ENCODE measurements around the gene AUTS2.

The AUTS2 gene

GRCh38 chr7:70720191-70720873, 1122.1 kb downstream of the AUTS2 start:
- no peak for DNase-seq

- DNase-seq, result no peak
These were observed 1123.2 kb downstream of the AUTS2 start for GRCh38 chr7:70721500-70721899.

- DNase-seq, result no peak
These were observed 1125.1 kb downstream of the AUTS2 start for GRCh38 chr7:70723339-70723738.

GRCh38 chr7:70725448-70725847, 1127.2 kb downstream of the AUTS2 start:
- no peak for DNase-seq

GRCh38 chr7:70726294-70726693, 1128.0 kb downstream of the AUTS2 start:
- no peak for DNase-seq

- DNase-seq, result peak in 1 of 2 experiments; percentile 37
These were observed 1128.7 kb downstream of the AUTS2 start for GRCh38 chr7:70726951-70727378.

GRCh38 chr7:70727861-70728260, 1129.6 kb downstream of the AUTS2 start:
- DNase-seq, result no peak

- peak; percentile 22 to 67 for DNase-seq
These were observed 1130.7 kb downstream of the AUTS2 start for GRCh38 chr7:70728872-70729552.

- DNase-seq, result peak; percentile 17 to 23
These were observed 1131.4 kb downstream of the AUTS2 start for GRCh38 chr7:70729553-70730157.

GRCh38 chr7:70730451-70731110, 1132.3 kb downstream of the AUTS2 start:
- DNase-seq, result no peak

- no peak for DNase-seq
These were observed 1134.8 kb downstream of the AUTS2 start for GRCh38 chr7:70733090-70733489.

GRCh38 chr7:70734411-70734810, 1136.1 kb downstream of the AUTS2 start:
- DNase-seq, result no peak

- no peak for DNase-seq
These were observed 1137.0 kb downstream of the AUTS2 start for GRCh38 chr7:70735313-70735712.

GRCh38 chr7:70736715-70737460, 1138.6 kb downstream of the AUTS2 start:
- no peak for DNase-seq

- DNase-seq, result no peak
These were observed 1140.0 kb downstream of the AUTS2 start for GRCh38 chr7:70738151-70738885.

GRCh38 chr7:70739646-70740210, 1141.5 kb downstream of the AUTS2 start:
- DNase-seq, result no peak

- no peak for DNase-seq
These were observed 1143.4 kb downstream of the AUTS2 start for GRCh38 chr7:70741666-70742065.

- DNase-seq, result no peak
These were observed 1145.5 kb downstream of the AUTS2 start for GRCh38 chr7:70743531-70744325.

- no peak for DNase-seq
These were observed 1146.2 kb downstream of the AUTS2 start for GRCh38 chr7:70744492-70744891.

- DNase-seq, result no peak
These were observed 1151.6 kb downstream of the AUTS2 start for GRCh38 chr7:70749831-70750230.

GRCh38 chr7:70751895-70752294, 1153.6 kb downstream of the AUTS2 start:
- no peak for DNase-seq

Measured in NCI-H187 (cell line).